B cell (primary cell): ENCODE measurements around the gene ACER2. TPM values are rescaled to one million over a fixed set of nuclear protein-coding genes. Genes with fewer than 3 reads are reported as not detected.

Experiments used
- ATAC-seq: fragments of 200-7000 bp; cut with Tn5 transposase; one replicate; pipeline ENCODE4 v1.10.0; 2021; ENCODE audit warnings: low read depth, mild to moderate bottlenecking, moderate number of reproducible peaks, moderate library complexity
- CTCF ChIA-PET: fragments of 350-600 bp; sonication (Branson Sonifier 250); formaldehyde crosslinking; loops from one replicate; lab custom pipeline; 2021; ENCODE audit warnings: antibody characterized with exemption, inconsistent platforms; lab: Charles Lee
- POLR2A ChIA-PET: fragments of 350-600 bp; sonication (Branson Sonifier 250); formaldehyde crosslinking; loops from one replicate; lab custom pipeline; 2021; ENCODE audit warnings: antibody characterized with exemption; lab: Charles Lee
- DNase-seq: peaks from one replicate; pipeline ENCODE4 v3.0.0; 2013
- H2AFZ ChIP-seq: 2 replicates; pipeline ENCODE4 v1.6.1; 2012; ENCODE audit warnings: mild to moderate bottlenecking, low read depth, low read length; ENCODE audit not compliant: insufficient read depth, poor library complexity, severe bottlenecking
- H3K27ac ChIP-seq, 2 donors: 1 replicate in 1 of 2; 2 replicates in 1 of 2; pipeline ENCODE4 v1.5.1; 2012 to 2013; ENCODE audit warnings: low read length in 2 of 2, mild to moderate bottlenecking in 2 of 2, moderate library complexity in 1 of 2
- H3K27me3 ChIP-seq, 4 experiments: fragments of 200-600 bp in 1 of 4; sonication (generic) in 1 of 4; replicated peaks in 1 of 4; 1 replicate in 2 of 4; 2 replicates in 2 of 4; pipeline versions ENCODE4 v1.6.1 to v1.7.0; 2013 to 2016; ENCODE audit warnings: low read length in 3 of 4, mild to moderate bottlenecking in 2 of 4, mixed read lengths in 1 of 4, moderate library complexity in 1 of 4; ENCODE audit not compliant: insufficient read depth in 4 of 4, control insufficient read depth in 3 of 4; ENCODE audit errors: control extremely low read depth in 1 of 4
- H3K36me3 ChIP-seq, 2 experiments: replicated peaks in 1 of 2; 1 replicate in 1 of 2; 2 replicates in 1 of 2; pipeline versions ENCODE4 v1.6.1 to v1.7.1; 2013; ENCODE audit warnings: low read length in 1 of 2; ENCODE audit not compliant: insufficient read depth in 2 of 2, control insufficient read depth in 1 of 2; ENCODE audit errors: control extremely low read depth in 1 of 2, extremely low read depth in 1 of 2
- H3K4me1 ChIP-seq, 2 donors: fragments of 200-600 bp in 1 of 2; sonication (generic) in 1 of 2; 1 replicate in 1 of 2; 2 replicates in 1 of 2; pipeline versions ENCODE4 v1.5.1 to v1.6.1; 2013 to 2017; ENCODE audit warnings: low read length in 2 of 2; ENCODE audit not compliant: control insufficient read depth in 2 of 2, insufficient read depth in 2 of 2
- H3K4me2 ChIP-seq: replicated peaks from 2 replicates; pipeline ENCODE3; 2012; ENCODE audit warnings: mild to moderate bottlenecking, low read depth, low read length; ENCODE audit not compliant: poor library complexity, severe bottlenecking
- H3K4me3 ChIP-seq, 5 experiments: fragments of 200-600 bp in 1 of 5; sonication (generic) in 1 of 5; 1 replicate in 3 of 5; 2 replicates in 2 of 5; pipeline versions ENCODE4 v1.5.1 to v1.7.0; 2011 to 2016; ENCODE audit warnings: low read length in 4 of 5, mild to moderate bottlenecking in 4 of 5, low read depth in 2 of 5, control low read depth in 1 of 5, moderate library complexity in 1 of 5; ENCODE audit not compliant: insufficient read depth in 1 of 5; ENCODE audit errors: control extremely low read depth in 1 of 5, extremely low read depth in 1 of 5
- H3K79me2 ChIP-seq: fragments of 200-600 bp; sonication (generic); one replicate; pipeline ENCODE4 v1.6.0; 2016; ENCODE audit warnings: low read length; ENCODE audit not compliant: control insufficient read depth, insufficient read depth
- H3K9ac ChIP-seq: fragments of 200-600 bp; sonication (generic); 2 replicates; pipeline ENCODE4 v1.6.1; 2017; ENCODE audit warnings: mild to moderate bottlenecking, low read length, moderate library complexity
- H3K9me3 ChIP-seq, 3 donors: one replicate each; pipeline versions ENCODE4 v1.6.1 to v1.7.1; 2013; ENCODE audit warnings: low read length in 2 of 3; ENCODE audit not compliant: control insufficient read depth in 2 of 3, insufficient read depth in 1 of 3; ENCODE audit errors: control extremely low read depth in 1 of 3
- H4K20me1 ChIP-seq: 2 replicates; pipeline ENCODE4 v1.6.0; 2012; ENCODE audit warnings: mild to moderate bottlenecking, low read length; ENCODE audit not compliant: insufficient read depth, control insufficient read depth, poor library complexity, severe bottlenecking
- H3K27ac Mint-ChIP-seq: one replicate; pipeline ENCODE4 v1.8.0; 2021; ENCODE audit warnings: mixed read lengths
- H3K27me3 Mint-ChIP-seq: one replicate; pipeline ENCODE4 v1.8.0; 2021; ENCODE audit warnings: mixed read lengths
- H3K4me1 Mint-ChIP-seq: one replicate; pipeline ENCODE4 v1.8.0; 2021; ENCODE audit warnings: mixed read lengths
- H3K4me3 Mint-ChIP-seq: one replicate; pipeline ENCODE4 v1.8.0; 2021; ENCODE audit warnings: mixed read lengths
- H3K9me3 Mint-ChIP-seq: one replicate; pipeline ENCODE4 v1.8.0; 2022; ENCODE audit warnings: mixed read lengths; ENCODE audit not compliant: insufficient read depth
- EZH2 ChIP-seq: IDR thresholded peaks from 2 replicates; pipeline ENCODE4 v1.6.1; 2012; ENCODE audit warnings: borderline replicate concordance, low read depth, mild to moderate bottlenecking, moderate library complexity, low read length; ENCODE audit not compliant: insufficient read depth, poor library complexity, severe bottlenecking
- WGBS: methylation state at CpG from one replicate; pipeline ENCODE4 v1.1.5; 2013; ENCODE audit warnings: missing lambda C conversion rate; ENCODE audit not compliant: insufficient coverage; 5-methylcytosine and 5-hydroxymethylcytosine counted together
- intact Hi-C: fragments of 100-400 bp; cut with micrococcal nuclease; formaldehyde crosslinking; loops from one replicate; pipeline ENCODE4 v1.10.0; 2022
- polyA plus RNA-seq: library from polyadenylated mRNA; depleted of rRNA; stranded (reverse); fragments of >200 nt; gene quantifications from 2 replicates; pipeline ENCODE4 v1.2.3, GENCODE V29; 2012
- total RNA-seq, 2 donors: library from RNA; stranded (reverse); fragments of 120-200 nt in 1 of 2; gene quantifications; 1 replicate in 1 of 2; 2 replicates in 1 of 2; pipeline versions ENCODE4 v1.2.3 to v1.2.4, GENCODE V29; 2013 to 2022
- TF ChIP-seq, protein P1 (sequence below): fragments of 200-600 bp; IDR thresholded peaks from one replicate; pipeline ENCODE4 v1.8.0; 2022; ENCODE audit warnings: antibody characterized with exemption, mild to moderate bottlenecking

Gene ACER2
- total and polyA plus RNA-seq, 2 donors (not counting 1 experiment from before 2014, with no cell fraction given), result 1.1 to 5.5 TPM

GRCh38 chr9:19409401-19410194 lies 789 bp downstream of the ACER2 start:
- Mint-ChIP-seq H3K27ac (peak overlapping the region; percentile 86), H3K9me3 (no peaks in the 10 kb centered on the region), H3K4me1 (peaks cover 12% of the 10 kb centered on the region), H3K27me3 (no peaks in the 10 kb centered on the region), H3K4me3 (peak overlapping the region; percentile 94)
- peaks cover 4% of the 10 kb centered on the region for H3K79me2 ChIP-seq
- WGBS, result under 1% methylated on average over 15 of the region's 17 CpGs
- no peaks in the 10 kb centered on the region for H4K20me1 ChIP-seq
- ATAC-seq (peak; percentile 3), DNase-seq (peak; percentile 42)
- ChIA-PET CTCF (interaction anchor here (1.5 to 1.7 kb wide), 3 partner anchors 48 to 55 kb away, joined by 4 to 5 read pairs (median 5); no protein-coding TSS in a partner anchor), POLR2A (interaction anchor here (1.9 kb wide), 1 partner anchor 30 kb away, joined by 7 read pairs; the partner anchor contains the start of gene RPS6)
- H2AFZ ChIP-seq, result peak overlapping the region; percentile 97
- H3K4me3 ChIP-seq, result peak overlapping the region; percentile 77 to 94 (median 92)
- TF ChIP-seq EZH2, result no peak
- TF ChIP-seq, protein P1, sequence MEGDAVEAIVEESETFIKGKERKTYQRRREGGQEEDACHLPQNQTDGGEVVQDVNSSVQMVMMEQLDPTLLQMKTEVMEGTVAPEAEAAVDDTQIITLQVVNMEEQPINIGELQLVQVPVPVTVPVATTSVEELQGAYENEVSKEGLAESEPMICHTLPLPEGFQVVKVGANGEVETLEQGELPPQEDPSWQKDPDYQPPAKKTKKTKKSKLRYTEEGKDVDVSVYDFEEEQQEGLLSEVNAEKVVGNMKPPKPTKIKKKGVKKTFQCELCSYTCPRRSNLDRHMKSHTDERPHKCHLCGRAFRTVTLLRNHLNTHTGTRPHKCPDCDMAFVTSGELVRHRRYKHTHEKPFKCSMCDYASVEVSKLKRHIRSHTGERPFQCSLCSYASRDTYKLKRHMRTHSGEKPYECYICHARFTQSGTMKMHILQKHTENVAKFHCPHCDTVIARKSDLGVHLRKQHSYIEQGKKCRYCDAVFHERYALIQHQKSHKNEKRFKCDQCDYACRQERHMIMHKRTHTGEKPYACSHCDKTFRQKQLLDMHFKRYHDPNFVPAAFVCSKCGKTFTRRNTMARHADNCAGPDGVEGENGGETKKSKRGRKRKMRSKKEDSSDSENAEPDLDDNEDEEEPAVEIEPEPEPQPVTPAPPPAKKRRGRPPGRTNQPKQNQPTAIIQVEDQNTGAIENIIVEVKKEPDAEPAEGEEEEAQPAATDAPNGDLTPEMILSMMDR, result no peak
- no peaks in the 10 kb centered on the region for H3K36me3 ChIP-seq
- peak overlapping the region; percentile 95 for H3K4me2 ChIP-seq
- peaks cover 0 to 5% (median 0%) of the 10 kb centered on the region in 3 donors for H3K9me3 ChIP-seq
- H3K9ac ChIP-seq, result peak overlapping the region; percentile 86
- H3K27ac ChIP-seq, result peak overlapping the region in 1 of 2 donors; percentile 51
- peaks cover 12 to 15% of the 10 kb centered on the region in 2 donors for H3K4me1 ChIP-seq
- H3K27me3 ChIP-seq, result no peaks in the 10 kb centered on the region
- intact Hi-C loops, result loop anchor here (2.0 to 5.0 kb wide), 3 partner anchors 47 to 1273 kb away; partner anchors contain the start of gene FOCAD

DNA sequence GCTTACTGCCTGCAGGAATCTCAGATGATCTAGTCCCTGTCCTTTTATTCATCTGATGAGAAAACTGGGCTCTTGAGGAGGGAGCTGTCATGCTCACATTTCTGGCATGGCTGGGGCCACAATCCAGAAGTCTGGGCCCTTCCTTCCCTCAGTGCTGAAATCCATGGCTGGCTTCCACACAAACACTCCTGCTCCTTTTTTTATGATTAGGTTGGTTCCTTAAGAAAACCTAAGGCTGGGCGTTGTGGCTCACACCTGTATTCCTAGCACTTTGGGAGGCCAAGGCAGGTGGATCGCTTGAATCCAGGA lies 1.3 kb downstream of the ACER2 start:
- 94% methylated on average over 2 of the region's 2 CpGs for whole genome bisulfite sequencing
- Mint-ChIP-seq H3K4me1 (peaks cover 12% of the 10 kb centered on the region), H3K27ac (no peak overlapping the region)

More for the DNA sequence above, 1.3 kb downstream of the ACER2 start:
- CTCF ChIA-PET, result interaction anchor here (1.7 kb wide), 1 partner anchor 49 kb away, joined by 5 read pairs; no protein-coding TSS in a partner anchor
- Histone ChIP-seq H3K4me2 (peak overlapping the region; percentile 95), H3K9me3 (peaks cover 0 to 5% (median 0%) of the 10 kb centered on the region in 3 donors), H3K4me3 (peak overlapping the region in 1 of 5 experiments; percentile 92), H3K4me1 (peaks cover 12 to 15% of the 10 kb centered on the region in 2 donors), H3K27me3 (no peaks in the 10 kb centered on the region), H3K79me2 (peaks cover 4% of the 10 kb centered on the region), H4K20me1 (no peaks in the 10 kb centered on the region), H3K27ac (no peak overlapping the region), H3K9ac (no peak overlapping the region), H2AFZ (no peak overlapping the region), H3K36me3 (no peaks in the 10 kb centered on the region)
- intact Hi-C loops, result loop anchor here (5.0 kb wide), 1 partner anchor 183 kb away; no protein-coding TSS in a partner anchor
- POLR2A ChIA-PET, result no interaction called here
- Mint-ChIP-seq H3K27me3 (no peaks in the 10 kb centered on the region), H3K4me3 (peak overlapping the region; percentile 94), H3K9me3 (no peaks in the 10 kb centered on the region)
- no peak for ATAC-seq
- TF ChIP-seq EZH2, result no peak
- TF ChIP-seq, protein P1, result no peak
- no peak for DNase-seq
